Right lobe of liver (tissue), 4 donors: ENCODE data around the gene LRMDA.

Source experiments
- POLR2A ChIP-seq: fragments of 450-650 bp; IDR thresholded peaks from one replicate; pipeline ENCODE4 v1.6.1; 2017; ENCODE audit warnings: antibody characterized with exemption, mild to moderate bottlenecking
- TF ChIP-seq, protein P1 (sequence below), 4 donors: fragments of 200-600 bp in 3 of 4; fragments of 450-650 bp in 1 of 4; IDR thresholded peaks; one replicate each; pipeline versions ENCODE4 v1.5.1 to v1.8.0; 2016 to 2022; ENCODE audit warnings: antibody characterized with exemption in 4 of 4, mild to moderate bottlenecking in 2 of 4
- donor health status: DM: no; HTN: no; CAD: no.
- donor health status: DM: no; HTN: no; CAD: no.
- donor health status: DM: no; HTN: yes; CAD: no.

DNA sequence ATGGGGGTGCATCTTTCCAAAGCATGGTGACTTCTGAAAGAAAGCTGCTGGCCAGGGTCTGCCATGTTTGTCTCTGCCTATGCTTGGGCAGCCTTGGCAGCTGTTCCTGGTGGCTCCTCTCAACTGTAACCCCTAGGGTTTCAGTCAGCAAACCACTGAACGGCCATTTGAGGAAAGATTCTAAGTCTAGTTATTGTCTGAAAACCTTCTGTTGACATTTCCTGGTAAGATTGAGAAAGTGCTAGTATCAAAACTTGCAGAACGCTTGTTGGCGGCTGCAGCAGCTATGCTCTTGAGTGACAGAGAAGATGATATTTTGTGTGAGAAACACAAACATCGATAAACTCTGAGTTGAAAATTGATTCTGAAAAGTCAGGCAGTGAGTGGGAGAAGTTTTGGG lies 523.1 kb downstream of the LRMDA start:
- no peak for TF ChIP-seq POLR2A
- TF ChIP-seq, protein P1, sequence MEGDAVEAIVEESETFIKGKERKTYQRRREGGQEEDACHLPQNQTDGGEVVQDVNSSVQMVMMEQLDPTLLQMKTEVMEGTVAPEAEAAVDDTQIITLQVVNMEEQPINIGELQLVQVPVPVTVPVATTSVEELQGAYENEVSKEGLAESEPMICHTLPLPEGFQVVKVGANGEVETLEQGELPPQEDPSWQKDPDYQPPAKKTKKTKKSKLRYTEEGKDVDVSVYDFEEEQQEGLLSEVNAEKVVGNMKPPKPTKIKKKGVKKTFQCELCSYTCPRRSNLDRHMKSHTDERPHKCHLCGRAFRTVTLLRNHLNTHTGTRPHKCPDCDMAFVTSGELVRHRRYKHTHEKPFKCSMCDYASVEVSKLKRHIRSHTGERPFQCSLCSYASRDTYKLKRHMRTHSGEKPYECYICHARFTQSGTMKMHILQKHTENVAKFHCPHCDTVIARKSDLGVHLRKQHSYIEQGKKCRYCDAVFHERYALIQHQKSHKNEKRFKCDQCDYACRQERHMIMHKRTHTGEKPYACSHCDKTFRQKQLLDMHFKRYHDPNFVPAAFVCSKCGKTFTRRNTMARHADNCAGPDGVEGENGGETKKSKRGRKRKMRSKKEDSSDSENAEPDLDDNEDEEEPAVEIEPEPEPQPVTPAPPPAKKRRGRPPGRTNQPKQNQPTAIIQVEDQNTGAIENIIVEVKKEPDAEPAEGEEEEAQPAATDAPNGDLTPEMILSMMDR (IDR thresholded peaks at IDR 0.05) = no peak
